Lower leg skin (tissue), 3 donors: ENCODE data around the gene ZNF202.

ENCODE experiments used
- CTCF ChIP-seq, 3 donors: fragments of 450-650 bp; IDR thresholded peaks; one replicate each; pipeline ENCODE4 v1.5.1; 2016; ENCODE audit warnings: antibody characterized with exemption in 3 of 3, mild to moderate bottlenecking in 3 of 3, moderate library complexity in 2 of 3
- POLR2A ChIP-seq, 2 donors: fragments of 450-650 bp; IDR thresholded peaks; one replicate each; pipeline ENCODE4 v1.6.1; 2016 to 2017; ENCODE audit warnings: antibody characterized with exemption in 2 of 2, mild to moderate bottlenecking in 1 of 2, moderate library complexity in 1 of 2

GRCh38 chr11:123683428-123684170, 57.9 kb downstream of the ZNF202 start:
- TF ChIP-seq POLR2A (IDR thresholded peaks at IDR 0.05), result no peak
- no peak for TF ChIP-seq CTCF (IDR thresholded peaks at IDR 0.05)
